Adrenal gland (tissue), 12 donors: ENCODE results near the gene KLRC4. TPM values are rescaled to one million over a fixed set of nuclear protein-coding genes. Genes with fewer than 3 reads are reported as not detected.

Experiments
- DNase-seq, 7 donors: peaks; one replicate each; pipeline ENCODE4 v3.0.0-alpha.2; 2019 to 2020
- H3K27ac ChIP-seq, 5 donors: fragments of 200-600 bp; sonication (generic) in 4 of 5; 1 replicate in 3 of 5; 2 replicates in 2 of 5; pipeline versions ENCODE4 v1.5.1 to v1.8.0; 2016 to 2020; ENCODE audit warnings: mild to moderate bottlenecking in 1 of 5
- H3K27me3 ChIP-seq: fragments of 200-600 bp; 2 replicates; pipeline ENCODE4 v1.8.0; 2021
- H3K36me3 ChIP-seq, 2 donors: fragments of 200-600 bp; replicated peaks in 1 of 2; 1 replicate in 1 of 2; 2 replicates in 1 of 2; pipeline versions ENCODE4 v1.5.1 to v1.8.0; 2018 to 2022
- H3K4me1 ChIP-seq, 2 donors: fragments of 200-600 bp; replicated peaks in 1 of 2; 1 replicate in 1 of 2; 2 replicates in 1 of 2; pipeline versions ENCODE4 v1.5.1 to v1.8.0; 2018 to 2021
- H3K4me3 ChIP-seq, 4 donors: fragments of 200-600 bp; sonication (generic) in 3 of 4; one replicate each; pipeline ENCODE4 v1.5.1; 2016 to 2018
- H3K9me3 ChIP-seq, 3 donors: fragments of 200-600 bp; sonication (generic) in 1 of 3; replicated peaks in 1 of 3; 1 replicate in 2 of 3; 2 replicates in 1 of 3; pipeline versions ENCODE4 v1.5.1 to v1.8.0; 2016 to 2021
- POLR2A ChIP-seq, 2 donors: fragments of 450-650 bp; IDR thresholded peaks; one replicate each; pipeline ENCODE4 v1.6.1; 2017; ENCODE audit warnings: antibody characterized with exemption in 2 of 2, mild to moderate bottlenecking in 2 of 2, moderate library complexity in 1 of 2
- WGBS, 4 donors: extraction: QIAGEN DNeasy Blood & Tissue Kit in 2 of 4; methylation state at CpG; one replicate each; pipeline versions ENCODE4 v1.1.5 to v1.1.7; 2013 to 2017; 5-methylcytosine and 5-hydroxymethylcytosine counted together
- intact Hi-C, 2 donors: fragments of 100-400 bp; cut with DNase I; formaldehyde crosslinking; loops; one replicate each; pipeline versions ENCODE4 v1.14.1 to v1.15.0; 2022 to 2023
- polyA plus RNA-seq, 3 donors: library from polyadenylated mRNA; stranded (reverse); fragments of 200-250 nt in 2 of 3; fragments of 350-450 nt in 1 of 3; fragmentation: Illumina TruSeq in 1 of 3; extraction: RNeasy Lipid Tissue Mini Kit (QIAGEN cat#74804) in 1 of 3; gene quantifications; one replicate each; pipeline ENCODE4 v1.2.3, GENCODE V29; 2013 to 2014
- total RNA-seq, 9 donors: library from RNA; depleted of rRNA in 4 of 9; stranded (reverse); fragments of >200 nt in 4 of 9; fragments of 120-200 nt in 1 of 9; fragmentation: NEBNext Ultra II Directional in 1 of 9; extraction: Animal tissue kit (Norgen Biotek cat#: 25700) in 1 of 9; gene quantifications; one replicate each; pipeline versions ENCODE4 v1.1.0 to v1.2.4, GENCODE V29; 2013 to 2023
- TF ChIP-seq, protein P1 (sequence below), 6 experiments: fragments of 450-650 bp in 4 of 6; fragments of 200-600 bp in 2 of 6; sonication (generic) in 1 of 6; IDR thresholded peaks; 1 replicate in 5 of 6; 2 replicates in 1 of 6; pipeline versions ENCODE4 v1.5.1 to v1.8.0; 2016 to 2021; ENCODE audit warnings: antibody characterized with exemption in 6 of 6, mild to moderate bottlenecking in 2 of 6, moderate library complexity in 1 of 6
- donor health status: healthy with polysubstance abuse.
- donor health status: Bipolar disorder and iron deficiency.
- donor health status: DM: yes; HTN: yes; CAD: no.
- donor health status: DM: no; HTN: no; CAD: no.
- donor health status: DM: no; HTN: no; CAD: no.
- donor health status: DM: yes; HTN: yes; CAD: no.

KLRC4 gene
- total and polyA plus RNA-seq, 12 donors, result 0.22 TPM; not detected in 11

DNA sequence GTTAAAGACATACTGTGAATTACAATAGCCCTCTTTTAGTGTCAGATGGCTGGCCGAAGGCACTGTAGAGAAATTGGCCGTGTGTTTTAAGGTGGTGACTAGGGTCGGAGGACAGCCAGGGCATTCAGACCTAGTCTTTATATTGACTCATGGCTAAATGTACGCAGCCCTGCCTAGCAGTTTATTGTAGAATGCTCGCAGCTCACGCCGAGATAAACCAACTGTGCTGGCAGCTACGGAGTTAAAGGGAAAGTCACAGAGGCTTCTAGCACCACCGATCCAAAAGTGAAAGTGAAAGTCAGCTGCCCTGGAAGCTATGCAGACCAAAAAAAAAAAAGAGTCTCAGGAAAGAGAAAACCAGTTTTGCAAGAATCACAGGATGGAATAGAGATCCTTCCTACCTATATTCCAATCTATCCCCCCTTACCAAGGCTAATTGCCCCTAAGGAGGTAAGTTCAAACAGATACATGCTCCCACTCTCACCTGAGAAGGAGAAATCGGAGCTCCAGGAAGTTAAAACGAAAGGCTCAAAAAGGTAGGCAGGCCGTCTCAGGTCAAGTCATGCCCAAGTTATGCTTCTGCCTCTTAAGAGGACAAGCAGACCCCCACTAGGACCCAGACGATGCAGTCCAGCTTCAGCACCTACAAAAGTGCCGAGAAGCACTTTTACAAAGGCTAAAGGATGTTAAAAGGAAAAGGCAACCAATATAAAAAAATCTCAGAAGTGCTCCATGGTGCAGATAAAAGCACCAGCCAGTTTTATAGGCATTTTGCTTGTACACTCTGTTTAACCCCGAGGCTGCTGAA, 44.5 kb downstream of the KLRC4 start:
- Histone ChIP-seq H3K36me3 (no peaks in the 10 kb centered on the region), H3K4me3 (peak overlapping the region; percentile 60 to 92 (median 76)), H3K27me3 (no peaks in the 10 kb centered on the region), H3K27ac (peak overlapping the region; percentile 77 to 99 (median 93)), H3K9me3 (no peaks in the 10 kb centered on the region), H3K4me1 (peaks cover 22 to 44% of the 10 kb centered on the region in 2 donors)
- peak; percentile 67 to 86 (median 77) for DNase-seq
- intact Hi-C loops, result no loop called here
- no peak for TF ChIP-seq POLR2A (IDR thresholded peaks at IDR 0.05)
- TF ChIP-seq, protein P1, sequence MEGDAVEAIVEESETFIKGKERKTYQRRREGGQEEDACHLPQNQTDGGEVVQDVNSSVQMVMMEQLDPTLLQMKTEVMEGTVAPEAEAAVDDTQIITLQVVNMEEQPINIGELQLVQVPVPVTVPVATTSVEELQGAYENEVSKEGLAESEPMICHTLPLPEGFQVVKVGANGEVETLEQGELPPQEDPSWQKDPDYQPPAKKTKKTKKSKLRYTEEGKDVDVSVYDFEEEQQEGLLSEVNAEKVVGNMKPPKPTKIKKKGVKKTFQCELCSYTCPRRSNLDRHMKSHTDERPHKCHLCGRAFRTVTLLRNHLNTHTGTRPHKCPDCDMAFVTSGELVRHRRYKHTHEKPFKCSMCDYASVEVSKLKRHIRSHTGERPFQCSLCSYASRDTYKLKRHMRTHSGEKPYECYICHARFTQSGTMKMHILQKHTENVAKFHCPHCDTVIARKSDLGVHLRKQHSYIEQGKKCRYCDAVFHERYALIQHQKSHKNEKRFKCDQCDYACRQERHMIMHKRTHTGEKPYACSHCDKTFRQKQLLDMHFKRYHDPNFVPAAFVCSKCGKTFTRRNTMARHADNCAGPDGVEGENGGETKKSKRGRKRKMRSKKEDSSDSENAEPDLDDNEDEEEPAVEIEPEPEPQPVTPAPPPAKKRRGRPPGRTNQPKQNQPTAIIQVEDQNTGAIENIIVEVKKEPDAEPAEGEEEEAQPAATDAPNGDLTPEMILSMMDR (IDR thresholded peaks at IDR 0.05), result no peak
- WGBS, 4 donors, result 0 to 1% (median 1%) methylated on average over 15 of the region's 15 CpGs

- TF ChIP-seq, protein P1 (IDR thresholded peaks at IDR 0.05), result no peak
- TF ChIP-seq POLR2A (IDR thresholded peaks at IDR 0.05), result peak in 1 of 2 donors; percentile 67
- Histone ChIP-seq H3K36me3 (no peaks in the 10 kb centered on the region), H3K27ac (peak overlapping the region; percentile 77 to 99 (median 93)), H3K9me3 (no peaks in the 10 kb centered on the region), H3K27me3 (no peaks in the 10 kb centered on the region), H3K4me3 (peak overlapping the region; percentile 60 to 92 (median 76)), H3K4me1 (peaks cover 22 to 38% of the 10 kb centered on the region in 2 donors)
- intact Hi-C loops, result no loop called here
- DNase-seq, result peak; percentile 45 to 76 (median 60)
- 6 to 9% (median 8%) methylated on average over 15 to 19 of the region's 19 CpGs for WGBS, 4 donors
Measured at GRCh38 chr12:10363914-10364814, 45.4 kb downstream of the KLRC4 start.

- intact Hi-C loops, result no loop called here
Measured at GRCh38 chr12:10363658-10363913, 46.0 kb downstream of the KLRC4 start.

More at GRCh38 chr12:10363658-10363913, 46.0 kb downstream of the KLRC4 start:
- no peak for DNase-seq
- peak overlapping the region; percentile 77 to 99 (median 93) for H3K27ac ChIP-seq
- H3K9me3 ChIP-seq, result no peaks in the 10 kb centered on the region
- peak overlapping the region in 2 of 4 donors; percentile 90 to 92 for H3K4me3 ChIP-seq
- WGBS, 4 donors, result 12 to 41% (median 29%) methylated on average over 3 to 5 of the region's 5 CpGs
- H3K36me3 ChIP-seq, result no peaks in the 10 kb centered on the region
- H3K4me1 ChIP-seq, result peaks cover 22 to 35% of the 10 kb centered on the region in 2 donors
- H3K27me3 ChIP-seq, result no peaks in the 10 kb centered on the region
- TF ChIP-seq, protein P1 (IDR thresholded peaks at IDR 0.05), result no peak
- TF ChIP-seq POLR2A (IDR thresholded peaks at IDR 0.05), result no peak
